ENCODE data around the gene ATF3.

DNA sequence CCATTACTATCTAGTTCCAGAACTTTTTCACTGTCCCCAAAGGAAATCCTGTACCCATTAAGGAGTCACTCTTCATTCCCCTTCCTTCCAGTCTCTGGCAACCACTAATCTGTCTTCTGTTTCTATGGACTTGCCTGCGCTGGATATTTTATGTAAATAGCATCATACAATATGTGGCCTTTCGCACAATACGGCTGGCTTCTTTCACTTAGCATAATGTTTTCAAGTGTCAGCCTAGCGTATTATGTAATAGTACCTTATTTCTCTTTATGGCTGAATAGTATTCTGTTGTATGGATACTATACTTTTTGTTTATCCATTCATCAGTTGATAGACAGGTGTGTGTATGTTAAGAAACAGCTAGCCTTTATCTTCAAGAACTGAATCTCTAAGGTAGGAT, 14.3 kb downstream of the ATF3 start:
- TF ChIP-seq POLR2AphosphoS5 (IDR thresholded peaks at IDR 0.05) (no peak), POLR2A (IDR thresholded peaks at IDR 0.05) (no peak)
- TF ChIP-seq, protein P1, sequence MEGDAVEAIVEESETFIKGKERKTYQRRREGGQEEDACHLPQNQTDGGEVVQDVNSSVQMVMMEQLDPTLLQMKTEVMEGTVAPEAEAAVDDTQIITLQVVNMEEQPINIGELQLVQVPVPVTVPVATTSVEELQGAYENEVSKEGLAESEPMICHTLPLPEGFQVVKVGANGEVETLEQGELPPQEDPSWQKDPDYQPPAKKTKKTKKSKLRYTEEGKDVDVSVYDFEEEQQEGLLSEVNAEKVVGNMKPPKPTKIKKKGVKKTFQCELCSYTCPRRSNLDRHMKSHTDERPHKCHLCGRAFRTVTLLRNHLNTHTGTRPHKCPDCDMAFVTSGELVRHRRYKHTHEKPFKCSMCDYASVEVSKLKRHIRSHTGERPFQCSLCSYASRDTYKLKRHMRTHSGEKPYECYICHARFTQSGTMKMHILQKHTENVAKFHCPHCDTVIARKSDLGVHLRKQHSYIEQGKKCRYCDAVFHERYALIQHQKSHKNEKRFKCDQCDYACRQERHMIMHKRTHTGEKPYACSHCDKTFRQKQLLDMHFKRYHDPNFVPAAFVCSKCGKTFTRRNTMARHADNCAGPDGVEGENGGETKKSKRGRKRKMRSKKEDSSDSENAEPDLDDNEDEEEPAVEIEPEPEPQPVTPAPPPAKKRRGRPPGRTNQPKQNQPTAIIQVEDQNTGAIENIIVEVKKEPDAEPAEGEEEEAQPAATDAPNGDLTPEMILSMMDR (IDR thresholded peaks at IDR 0.05), result no peak
